ENCODE measurements around the gene IGSF8.
A peak's percentile ranks its signal among the peaks of the same experiment; 100 is the strongest.

Gene IGSF8

DNA sequence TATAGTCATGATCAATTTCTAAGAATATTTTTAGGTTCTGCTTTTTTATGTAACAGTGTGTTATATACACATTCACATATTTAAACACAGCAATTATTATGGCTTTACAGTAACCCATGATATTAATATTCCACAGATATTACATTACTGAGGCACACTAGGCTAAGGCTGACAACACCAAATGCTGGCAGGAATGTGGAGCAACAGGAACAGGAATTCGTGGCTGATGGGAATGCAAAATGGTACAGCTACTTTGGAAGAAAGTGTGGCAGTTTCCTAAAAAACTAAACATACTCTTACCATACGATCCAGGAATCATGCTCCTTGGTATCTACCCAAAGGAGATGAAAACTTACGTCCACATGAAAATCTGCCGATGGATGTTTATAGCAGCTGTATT lies 19.0 kb downstream of the IGSF8 start:
- Histone ChIP-seq H3K4me3 (ENCODE audit: low read length) (no peak overlapping the region), H3K79me2 (ENCODE audit: control insufficient read depth, low read length) (no peaks in the 10 kb centered on the region), H3K36me3 (ENCODE audit: control insufficient read depth, low read length) (no peaks in the 10 kb centered on the region), H3K9me3 (ENCODE audit: control insufficient read depth, insufficient read depth, low read length) (no peaks in the 10 kb centered on the region), H3K27me3 (ENCODE audit: control insufficient read depth, low read length) (peaks cover 21% of the 10 kb centered on the region), H3K4me2 (ENCODE audit: low read length) (no peak overlapping the region), H3K9me2 (replicated peaks; ENCODE audit: control insufficient read depth, low read length) (no peaks in the 10 kb centered on the region), H4K20me1 (ENCODE audit: control insufficient read depth, insufficient read depth, low read depth, low read length) (no peaks in the 10 kb centered on the region), H3F3A (ENCODE audit: control insufficient read depth, insufficient read depth) (0 out of 2 replicates have a peak, but pooled peaks cover 6% of the 10 kb centered on the region), H3K4me1 (ENCODE audit: control insufficient read depth, low read length) (0 out of 2 replicates have a peak, but pooled peaks cover 5% of the 10 kb centered on the region), H3K27ac (ENCODE audit: low read depth, low read length) (no peak overlapping the region)
- no peak for TF ChIP-seq EZH2phosphoT487 (IDR thresholded peaks at IDR 0.05; ENCODE audit: borderline replicate concordance, low read length)
- TF ChIP-seq, protein P1, sequence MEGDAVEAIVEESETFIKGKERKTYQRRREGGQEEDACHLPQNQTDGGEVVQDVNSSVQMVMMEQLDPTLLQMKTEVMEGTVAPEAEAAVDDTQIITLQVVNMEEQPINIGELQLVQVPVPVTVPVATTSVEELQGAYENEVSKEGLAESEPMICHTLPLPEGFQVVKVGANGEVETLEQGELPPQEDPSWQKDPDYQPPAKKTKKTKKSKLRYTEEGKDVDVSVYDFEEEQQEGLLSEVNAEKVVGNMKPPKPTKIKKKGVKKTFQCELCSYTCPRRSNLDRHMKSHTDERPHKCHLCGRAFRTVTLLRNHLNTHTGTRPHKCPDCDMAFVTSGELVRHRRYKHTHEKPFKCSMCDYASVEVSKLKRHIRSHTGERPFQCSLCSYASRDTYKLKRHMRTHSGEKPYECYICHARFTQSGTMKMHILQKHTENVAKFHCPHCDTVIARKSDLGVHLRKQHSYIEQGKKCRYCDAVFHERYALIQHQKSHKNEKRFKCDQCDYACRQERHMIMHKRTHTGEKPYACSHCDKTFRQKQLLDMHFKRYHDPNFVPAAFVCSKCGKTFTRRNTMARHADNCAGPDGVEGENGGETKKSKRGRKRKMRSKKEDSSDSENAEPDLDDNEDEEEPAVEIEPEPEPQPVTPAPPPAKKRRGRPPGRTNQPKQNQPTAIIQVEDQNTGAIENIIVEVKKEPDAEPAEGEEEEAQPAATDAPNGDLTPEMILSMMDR (IDR thresholded peaks at IDR 0.05; ENCODE audit: low read depth, low read length, poor library complexity, severe bottlenecking) = no peak

DNA sequence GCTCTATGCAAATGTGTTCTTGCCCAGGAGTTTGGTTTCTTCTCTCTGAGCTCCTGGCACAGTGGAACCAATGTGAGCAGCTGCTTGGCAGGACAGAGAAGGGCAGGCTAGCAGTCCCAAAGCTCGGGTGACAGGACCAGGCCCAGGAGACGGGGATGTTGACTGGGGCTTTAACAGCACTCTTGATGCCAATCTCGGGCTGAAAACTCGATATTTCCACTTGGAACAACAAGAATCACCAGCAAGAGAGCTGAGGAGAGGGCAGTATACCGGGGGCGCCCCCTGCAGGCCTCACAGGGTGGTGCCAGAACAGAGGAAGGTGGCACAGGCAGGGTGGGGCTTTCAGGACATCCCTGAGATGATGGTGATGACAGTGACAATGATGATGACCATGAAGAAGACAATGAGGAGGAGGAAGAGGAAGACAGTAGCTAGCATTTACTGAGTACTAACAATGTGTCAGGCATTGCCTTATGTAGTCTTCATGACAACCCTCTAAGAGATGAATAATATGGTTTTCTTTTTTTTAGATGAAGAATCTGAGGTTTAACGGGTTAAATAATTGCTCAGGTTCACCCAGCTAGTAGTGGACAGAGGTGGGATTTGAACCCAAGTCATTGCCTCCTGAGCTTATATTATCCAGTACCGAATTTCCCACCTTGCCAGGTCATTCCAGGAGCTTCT lies 19.8 kb downstream of the IGSF8 start:
- Histone ChIP-seq H3K4me1 (ENCODE audit: control insufficient read depth, low read length) (0 out of 2 replicates have a peak, but pooled peaks cover 5% of the 10 kb centered on the region), H4K20me1 (ENCODE audit: control insufficient read depth, insufficient read depth, low read depth, low read length) (no peaks in the 10 kb centered on the region), H3K9me3 (ENCODE audit: control insufficient read depth, insufficient read depth, low read length) (no peaks in the 10 kb centered on the region), H3K4me2 (ENCODE audit: low read length) (no peak overlapping the region), H3F3A (ENCODE audit: control insufficient read depth, insufficient read depth) (0 out of 2 replicates have a peak, but pooled peaks cover 6% of the 10 kb centered on the region), H3K27ac (ENCODE audit: low read depth, low read length) (no peak overlapping the region), H3K27me3 (ENCODE audit: control insufficient read depth, low read length) (peaks cover 21% of the 10 kb centered on the region), H3K9me2 (replicated peaks; ENCODE audit: control insufficient read depth, low read length) (no peaks in the 10 kb centered on the region), H3K36me3 (ENCODE audit: control insufficient read depth, low read length) (no peaks in the 10 kb centered on the region), H3K79me2 (ENCODE audit: control insufficient read depth, low read length) (no peaks in the 10 kb centered on the region), H3K4me3 (ENCODE audit: low read length) (no peak overlapping the region)
- TF ChIP-seq EZH2phosphoT487 (IDR thresholded peaks at IDR 0.05; ENCODE audit: borderline replicate concordance, low read length) = no peak
- TF ChIP-seq, protein P1 (IDR thresholded peaks at IDR 0.05; ENCODE audit: low read depth, low read length, poor library complexity, severe bottlenecking) = peak; percentile 99

DNA sequence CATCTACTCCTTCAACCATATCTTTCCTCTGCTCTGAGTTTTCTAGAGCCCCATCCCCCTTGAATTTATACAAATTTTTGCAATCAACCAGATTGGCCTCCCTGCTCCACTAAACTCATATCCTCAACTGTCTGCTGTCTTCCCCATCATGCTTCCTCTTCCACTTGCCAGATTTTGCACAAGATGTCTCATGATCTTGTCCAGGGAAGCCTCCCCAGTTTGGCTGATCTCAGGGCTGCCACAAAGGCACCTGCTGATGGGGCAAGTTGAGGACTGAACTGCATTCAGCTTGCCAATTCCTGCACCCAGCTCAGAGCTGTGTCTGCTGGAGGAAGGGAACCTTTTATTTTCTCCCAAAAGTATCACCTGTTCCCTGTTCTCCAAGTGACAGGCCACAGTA lies 20.9 kb downstream of the IGSF8 start:
- TF ChIP-seq, protein P1 (IDR thresholded peaks at IDR 0.05; ENCODE audit: low read depth, low read length, poor library complexity, severe bottlenecking) = no peak
- TF ChIP-seq EZH2phosphoT487 (IDR thresholded peaks at IDR 0.05; ENCODE audit: borderline replicate concordance, low read length) = no peak
- 0 out of 2 replicates have a peak, but pooled peaks cover 5% of the 10 kb centered on the region for H3K4me1 ChIP-seq (ENCODE audit: control insufficient read depth, low read length)

More for the DNA sequence above, 20.9 kb downstream of the IGSF8 start:
- H3K9me3 ChIP-seq (ENCODE audit: control insufficient read depth, insufficient read depth, low read length) = no peaks in the 10 kb centered on the region
- no peak overlapping the region for H3K27ac ChIP-seq (ENCODE audit: low read depth, low read length)
- no peaks in the 10 kb centered on the region for H4K20me1 ChIP-seq (ENCODE audit: control insufficient read depth, insufficient read depth, low read depth, low read length)
- H3K9me2 ChIP-seq (replicated peaks; ENCODE audit: control insufficient read depth, low read length) = no peaks in the 10 kb centered on the region
- no peaks in the 10 kb centered on the region for H3K79me2 ChIP-seq (ENCODE audit: control insufficient read depth, low read length)
- 0 out of 2 replicates have a peak, but pooled peaks cover 6% of the 10 kb centered on the region for H3F3A ChIP-seq (ENCODE audit: control insufficient read depth, insufficient read depth)
- peaks cover 21% of the 10 kb centered on the region for H3K27me3 ChIP-seq (ENCODE audit: control insufficient read depth, low read length)
- no peak overlapping the region for H3K4me3 ChIP-seq (ENCODE audit: low read length)
- H3K36me3 ChIP-seq (ENCODE audit: control insufficient read depth, low read length) = no peaks in the 10 kb centered on the region
- H3K4me2 ChIP-seq (ENCODE audit: low read length) = no peak overlapping the region
